Mammary epithelial cell (primary cell): ENCODE data around the gene PRCP.

Experiments used
- CTCF ChIP-seq, 2 donors: IDR thresholded peaks in 1 of 2; conservative IDR thresholded peaks in 1 of 2; 2 replicates each; pipeline ENCODE4 v1.5.1; 2011 to 2012; ENCODE audit warnings: inconsistent platforms in 2 of 2, low read length in 2 of 2, mild to moderate bottlenecking in 2 of 2, control low read depth in 1 of 2, low read depth in 1 of 2; ENCODE audit not compliant: insufficient read depth in 1 of 2; ENCODE audit errors: extremely low read depth in 1 of 2
- EZH2 ChIP-seq: IDR thresholded peaks from 2 replicates; pipeline ENCODE4 v1.6.1; 2012; ENCODE audit warnings: low read length, inconsistent platforms, borderline replicate concordance

- no peak for TF ChIP-seq CTCF (conservative IDR thresholded peaks at IDR 0.05 in 1 of 2, IDR thresholded peaks at IDR 0.05 in 1 of 2; ENCODE audit: extremely low read depth in 1 of 2, insufficient read depth in 1 of 2, low read depth in 1 of 2, low read length in 2 of 2)
- TF ChIP-seq EZH2 = no peak
Observed at GRCh38 chr11:82930229-82930628, 30.0 kb upstream of the PRCP start.
